AG10803 (cell line): ENCODE data around the gene LRFN5.
"Not testable (repeated sequence)": the region's sequence is repeated elsewhere in the genome, so short reads cannot be mapped to it uniquely, and the experiment has no call there.

Experiments
- DNase-seq: peaks from one replicate; pipeline ENCODE4 v3.0.0; 2010; ENCODE audit warnings: low read depth
- H3K4me3 ChIP-seq: 2 replicates; pipeline ENCODE4 v1.5.1; 2011; ENCODE audit warnings: mild to moderate bottlenecking, low read length, control low read depth
- TF ChIP-seq, protein P1 (sequence below): conservative IDR thresholded peaks from 2 replicates; pipeline ENCODE4 v1.5.1; 2011; ENCODE audit warnings: mild to moderate bottlenecking, low read length, control low read depth, inconsistent platforms

LRFN5 gene

DNA sequence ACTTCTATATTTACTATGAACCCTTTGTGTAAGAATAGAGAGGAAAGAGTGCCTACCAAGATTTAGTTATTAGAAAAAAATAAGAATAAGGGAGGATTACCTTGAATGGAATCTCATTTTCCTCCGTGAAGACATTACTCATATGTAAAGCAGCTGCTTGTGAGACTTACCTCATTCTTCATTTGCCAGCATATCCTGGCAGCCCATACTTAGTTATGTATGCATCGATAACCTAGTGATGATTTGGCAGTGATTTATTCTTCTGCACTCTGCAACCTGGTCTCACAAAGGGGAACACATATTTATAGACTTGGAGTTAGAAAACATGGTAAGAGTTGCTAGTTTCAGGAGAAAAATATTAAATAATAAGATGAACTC is 56.8 kb downstream of the LRFN5 start:
- DNase-seq = peak; percentile 3
- TF ChIP-seq, protein P1, sequence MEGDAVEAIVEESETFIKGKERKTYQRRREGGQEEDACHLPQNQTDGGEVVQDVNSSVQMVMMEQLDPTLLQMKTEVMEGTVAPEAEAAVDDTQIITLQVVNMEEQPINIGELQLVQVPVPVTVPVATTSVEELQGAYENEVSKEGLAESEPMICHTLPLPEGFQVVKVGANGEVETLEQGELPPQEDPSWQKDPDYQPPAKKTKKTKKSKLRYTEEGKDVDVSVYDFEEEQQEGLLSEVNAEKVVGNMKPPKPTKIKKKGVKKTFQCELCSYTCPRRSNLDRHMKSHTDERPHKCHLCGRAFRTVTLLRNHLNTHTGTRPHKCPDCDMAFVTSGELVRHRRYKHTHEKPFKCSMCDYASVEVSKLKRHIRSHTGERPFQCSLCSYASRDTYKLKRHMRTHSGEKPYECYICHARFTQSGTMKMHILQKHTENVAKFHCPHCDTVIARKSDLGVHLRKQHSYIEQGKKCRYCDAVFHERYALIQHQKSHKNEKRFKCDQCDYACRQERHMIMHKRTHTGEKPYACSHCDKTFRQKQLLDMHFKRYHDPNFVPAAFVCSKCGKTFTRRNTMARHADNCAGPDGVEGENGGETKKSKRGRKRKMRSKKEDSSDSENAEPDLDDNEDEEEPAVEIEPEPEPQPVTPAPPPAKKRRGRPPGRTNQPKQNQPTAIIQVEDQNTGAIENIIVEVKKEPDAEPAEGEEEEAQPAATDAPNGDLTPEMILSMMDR = no peak
- H3K4me3 ChIP-seq = no peak overlapping the region

DNA sequence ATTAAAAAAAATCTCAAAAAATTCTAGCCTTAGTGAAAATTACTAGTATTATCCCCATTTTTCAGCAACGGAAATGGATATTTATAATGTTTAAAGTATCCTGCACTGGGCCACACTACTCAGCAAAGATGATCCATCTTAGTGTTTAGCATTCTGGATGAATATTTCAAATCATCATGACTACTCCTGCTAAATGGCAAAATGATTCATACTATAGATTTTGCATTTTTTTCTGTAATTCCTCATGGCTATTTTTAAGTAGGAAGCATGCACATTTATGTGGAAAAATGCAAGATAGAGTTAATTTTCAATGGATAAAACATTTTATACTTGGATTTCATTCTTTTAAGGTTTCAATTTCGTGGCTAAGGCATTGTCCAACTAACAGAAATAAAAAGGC is 59.6 kb downstream of the LRFN5 start:
- TF ChIP-seq, protein P1 = no peak
- no peak for DNase-seq
- no peak overlapping the region for H3K4me3 ChIP-seq

DNA sequence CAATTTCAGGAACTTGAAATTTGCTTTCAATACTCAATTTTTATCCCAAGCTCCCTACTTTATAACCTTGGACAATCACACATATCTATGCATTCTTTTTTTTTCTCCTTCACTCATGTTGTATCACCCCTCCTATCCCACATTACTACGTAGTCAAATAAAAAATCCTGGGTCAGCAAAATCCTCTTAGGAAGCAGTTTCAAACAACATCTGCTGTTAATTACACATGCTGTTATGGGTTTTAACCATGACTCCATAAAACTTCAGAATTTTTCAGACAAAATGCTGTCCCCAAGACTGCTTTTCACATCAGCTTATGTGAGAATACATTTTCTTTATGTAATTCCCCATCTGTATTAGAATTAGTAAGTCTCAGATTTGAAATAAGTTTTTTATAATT is 61.7 kb downstream of the LRFN5 start:
- peak; percentile 7 for DNase-seq
- TF ChIP-seq, protein P1 = no peak
- no peak overlapping the region for H3K4me3 ChIP-seq

- H3K4me3 ChIP-seq, DNase-seq: not testable (repeated sequence)
Measured at GRCh38 chr14:41673601-41674000, 66.9 kb downstream of the LRFN5 start.

DNA sequence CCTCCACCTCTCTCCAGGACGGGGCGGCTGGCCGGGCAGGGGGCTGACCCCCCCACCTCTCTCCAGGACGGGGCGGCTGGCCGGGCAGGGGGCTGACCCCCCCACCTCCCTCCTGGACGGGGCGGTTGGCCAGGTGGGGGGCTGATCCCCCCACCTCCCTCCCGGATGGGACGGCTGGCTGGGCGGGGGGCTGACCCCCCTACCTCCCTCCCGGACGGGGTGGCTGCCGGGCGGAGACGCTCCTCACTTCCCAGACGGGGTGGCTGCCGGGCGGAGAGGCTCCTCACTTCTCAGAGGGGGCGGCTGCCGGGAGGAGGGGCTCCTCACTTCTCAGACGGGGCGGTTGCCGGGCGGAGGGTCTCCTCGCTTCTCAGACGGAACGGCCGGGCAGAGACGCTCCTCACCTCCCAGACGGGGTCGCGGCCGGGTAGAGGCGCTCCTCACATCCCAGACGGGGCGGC is 67.9 kb downstream of the LRFN5 start:
- DNase-seq, H3K4me3 ChIP-seq: not testable (repeated sequence)

- no peak overlapping the region for H3K4me3 ChIP-seq
- no peak for DNase-seq
- TF ChIP-seq, protein P1 = no peak
Measured at GRCh38 chr14:41699486-41699885, 92.8 kb downstream of the LRFN5 start.

DNA sequence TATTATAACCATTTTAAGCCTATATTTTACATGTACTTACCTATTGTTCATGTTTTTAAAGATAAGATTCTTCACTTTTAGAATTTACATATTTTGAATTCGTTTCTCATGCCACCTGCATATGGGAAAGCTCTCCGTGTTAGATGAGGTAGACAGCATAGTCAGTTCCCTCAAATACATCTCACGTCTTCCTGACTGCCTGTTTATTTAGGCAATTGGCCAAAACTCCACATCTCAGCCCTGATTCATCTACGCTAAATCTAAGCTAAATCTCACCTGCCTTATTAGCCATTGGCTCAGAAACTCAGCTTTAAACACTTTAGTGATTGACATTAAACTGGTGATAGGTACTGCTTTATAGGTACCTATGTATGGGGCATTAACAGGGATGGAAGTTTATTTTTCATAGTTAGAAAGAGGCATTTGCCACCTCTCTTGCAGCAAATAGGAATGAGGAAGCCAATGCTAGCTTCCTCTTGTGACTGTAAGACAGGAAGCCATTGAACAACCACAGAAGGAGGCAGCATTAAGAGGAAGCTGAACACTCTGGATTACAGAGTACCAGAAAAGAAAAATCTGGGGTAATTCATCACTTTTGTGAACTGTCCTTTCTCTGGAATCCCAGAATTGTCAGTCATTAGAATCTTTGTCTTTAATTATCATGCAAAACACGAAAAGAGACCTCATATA is 111.9 kb downstream of the LRFN5 start:
- H3K4me3 ChIP-seq = no peak overlapping the region
- DNase-seq = no peak
- TF ChIP-seq, protein P1 = no peak

DNA sequence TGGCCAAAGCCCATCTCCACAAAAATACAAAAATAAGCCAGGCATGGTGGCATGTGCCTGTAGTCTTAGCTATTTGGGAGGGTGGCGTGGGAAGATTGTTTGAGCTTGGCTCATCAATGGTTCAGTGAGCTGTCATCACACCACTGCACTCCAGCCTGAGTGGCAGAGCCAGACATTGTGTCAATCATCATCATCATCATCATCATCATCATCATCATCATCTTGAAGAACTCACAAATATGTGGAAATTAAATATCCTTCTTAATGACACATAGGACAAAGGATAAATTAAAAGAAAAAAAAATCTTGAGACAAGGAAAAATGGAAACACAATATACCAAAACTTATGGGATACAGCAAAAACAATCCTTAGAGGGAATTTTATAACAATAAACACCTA is 132.5 kb downstream of the LRFN5 start:
- H3K4me3 ChIP-seq = no peak overlapping the region
- no peak for DNase-seq
- TF ChIP-seq, protein P1 = no peak
